Stimulated activated CD4-positive, alpha-beta T cell treated with anti-CD3 and anti-CD28 coated beads, TNF-alpha, amount 100 ng/mL, for 1 hour (primary cell): ENCODE measurements around the gene SLC38A10.

Experiments
- DNase-seq, 3 donors: peaks; one replicate each; pipeline ENCODE4 v3.0.0-alpha.2; 2020; ENCODE audit warnings: low read depth in 3 of 3, low spot score in 1 of 3

The SLC38A10 gene

GRCh38 chr17:81279278-81280275 is 15.5 kb downstream of the SLC38A10 start:
- no peak for DNase-seq

DNA sequence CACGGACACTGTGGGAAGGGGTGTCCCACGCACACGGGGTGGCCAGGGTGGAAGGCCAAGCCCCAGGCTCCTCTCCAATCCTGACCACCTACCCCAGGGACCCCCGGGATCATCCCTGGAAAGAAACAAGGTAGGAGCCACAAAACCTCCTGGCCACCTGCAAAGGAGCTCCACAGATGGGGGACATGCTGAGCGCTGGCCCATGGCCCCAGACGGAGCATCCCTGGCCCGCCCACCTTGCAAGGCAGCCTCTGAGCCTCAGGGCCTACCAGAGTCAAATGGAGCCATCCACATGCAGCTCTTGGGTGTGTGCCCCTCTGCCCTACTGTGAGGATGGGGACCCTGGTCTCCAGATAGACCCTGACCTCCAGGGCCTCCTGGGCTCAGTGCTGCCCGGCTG is 16.3 kb downstream of the SLC38A10 start:
- DNase-seq: no peak

DNA sequence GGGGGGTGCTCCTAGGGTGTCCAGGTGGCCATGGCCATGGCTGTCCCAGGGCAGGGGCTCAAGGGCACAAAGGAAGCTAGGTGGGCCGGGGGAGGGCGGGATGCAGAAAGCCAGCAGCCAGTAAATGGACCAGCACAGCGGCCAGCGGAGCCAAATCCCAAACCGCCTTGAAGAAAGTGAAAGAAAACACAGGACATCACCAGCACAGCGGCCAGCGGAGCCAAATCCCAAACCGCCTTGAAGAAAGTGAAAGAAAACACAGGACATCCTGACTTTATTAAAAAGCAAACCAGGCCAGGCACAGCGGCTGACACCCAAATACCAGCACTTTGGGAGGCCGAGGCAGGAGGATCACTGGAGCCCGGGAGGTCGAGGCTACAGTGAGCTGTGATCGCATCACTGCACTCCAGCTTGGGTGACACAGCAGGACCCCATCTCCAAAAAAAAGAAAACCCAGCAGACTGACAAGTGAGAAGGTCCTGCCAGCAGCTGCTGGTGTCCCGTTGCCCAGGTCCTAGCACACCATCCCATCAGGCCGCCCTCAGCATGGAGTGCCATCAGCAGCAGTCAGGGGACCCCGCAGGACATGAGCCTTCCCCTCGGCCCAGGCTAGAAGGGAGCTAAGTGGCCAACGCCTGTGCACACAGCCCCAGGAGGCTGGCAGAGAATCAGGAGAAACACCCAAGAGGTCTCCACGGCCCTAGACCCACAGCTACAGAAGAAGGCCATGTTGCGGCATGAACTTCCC is 17.0 kb downstream of the SLC38A10 start:
- no peak for DNase-seq

DNA sequence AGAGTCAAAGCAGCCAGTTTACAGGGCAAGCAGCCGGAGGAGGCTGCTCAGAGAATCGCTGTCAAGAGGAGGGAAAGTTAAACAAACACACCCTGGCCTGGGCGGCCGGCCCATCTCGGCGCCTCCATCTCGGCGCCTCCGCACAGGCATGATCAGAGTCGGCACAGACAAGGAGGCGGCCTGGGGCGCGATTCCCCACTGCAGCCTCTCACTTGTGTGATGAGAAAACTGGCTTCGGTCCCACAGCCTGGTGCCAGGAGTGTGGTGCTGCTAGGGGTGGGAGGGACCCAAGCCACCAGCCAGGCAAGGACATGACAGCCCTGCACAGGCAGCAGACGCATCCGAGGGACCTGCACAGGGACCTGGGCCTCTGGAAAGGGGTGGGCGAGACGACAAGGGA is 17.7 kb downstream of the SLC38A10 start:
- DNase-seq: no peak

GRCh38 chr17:81276781-81277180 is 18.3 kb downstream of the SLC38A10 start:
- no peak for DNase-seq

- no peak for DNase-seq
These were observed 20.6 kb downstream of the SLC38A10 start for GRCh38 chr17:81274471-81274855.

GRCh38 chr17:81273698-81274470 is 21.2 kb downstream of the SLC38A10 start:
- no peak for DNase-seq

- no peak for DNase-seq
These were observed 22.5 kb downstream of the SLC38A10 start for GRCh38 chr17:81272616-81273015.

- DNase-seq: no peak
These were observed 23.9 kb downstream of the SLC38A10 start for GRCh38 chr17:81271226-81271625.

DNA sequence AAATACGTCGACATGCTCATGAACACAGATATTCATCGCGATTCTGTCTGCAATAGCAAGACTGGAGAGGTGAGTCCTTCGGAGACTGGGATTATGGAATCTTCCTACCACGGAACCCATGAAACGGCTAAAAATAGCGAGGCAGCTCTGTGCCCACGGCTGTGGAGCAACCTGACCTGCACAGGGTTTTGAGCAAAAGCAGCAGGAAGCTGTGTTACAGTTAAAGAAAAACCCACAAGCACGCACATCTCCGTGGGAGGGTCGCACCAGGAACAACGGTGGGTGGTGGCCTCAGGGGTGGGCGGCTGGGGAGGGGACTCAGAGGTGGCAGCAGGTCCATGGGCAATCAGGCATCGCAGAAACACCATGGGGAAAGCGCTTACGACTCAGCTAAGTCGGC is 24.8 kb downstream of the SLC38A10 start:
- DNase-seq: no peak

GRCh38 chr17:81267390-81268067 is 27.6 kb downstream of the SLC38A10 start:
- no peak for DNase-seq

DNA sequence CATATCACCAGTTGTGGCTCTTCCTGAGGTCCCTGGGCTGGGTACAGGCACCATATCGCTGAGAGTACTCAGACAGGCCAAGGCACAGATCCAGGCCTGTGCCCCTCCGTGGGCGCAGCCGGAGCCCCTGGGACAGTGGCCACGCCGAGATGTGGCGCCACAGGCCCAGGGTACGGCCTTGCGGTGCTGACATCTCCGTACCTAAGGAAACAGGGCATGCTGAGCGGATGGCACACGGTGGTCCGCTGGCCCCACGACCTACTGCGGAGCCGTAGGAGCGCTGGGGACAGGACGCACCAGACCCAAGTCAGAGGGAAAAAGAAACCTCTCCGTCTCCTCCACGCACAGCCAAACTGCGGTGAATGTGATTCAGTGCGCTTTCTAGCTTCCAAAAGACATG is 29.5 kb downstream of the SLC38A10 start:
- no peak for DNase-seq

DNA sequence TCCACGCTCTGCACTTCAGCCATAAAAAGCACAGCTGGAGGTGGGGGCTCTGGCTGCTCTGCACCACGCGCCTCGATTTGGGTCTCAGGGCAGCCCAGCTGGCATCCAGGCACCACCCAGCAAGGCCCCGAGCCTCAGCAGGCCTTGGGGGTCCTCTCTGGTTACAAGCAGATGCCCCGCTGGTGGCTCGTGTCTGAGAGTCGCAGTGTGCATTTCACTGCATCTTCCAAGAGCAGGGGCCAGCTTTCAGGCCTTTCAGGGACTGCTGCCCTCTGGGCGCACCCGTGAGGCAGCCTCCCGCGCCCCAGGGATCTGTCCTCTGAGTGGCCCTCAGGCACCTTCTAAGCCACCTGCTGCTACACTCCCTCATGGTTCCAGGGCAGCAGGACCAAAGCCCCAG is 30.5 kb downstream of the SLC38A10 start:
- no peak for DNase-seq

- no peak for DNase-seq
These were observed 31.5 kb downstream of the SLC38A10 start for GRCh38 chr17:81263371-81264181.

GRCh38 chr17:81261582-81262336 is 33.3 kb downstream of the SLC38A10 start:
- DNase-seq: no peak

DNA sequence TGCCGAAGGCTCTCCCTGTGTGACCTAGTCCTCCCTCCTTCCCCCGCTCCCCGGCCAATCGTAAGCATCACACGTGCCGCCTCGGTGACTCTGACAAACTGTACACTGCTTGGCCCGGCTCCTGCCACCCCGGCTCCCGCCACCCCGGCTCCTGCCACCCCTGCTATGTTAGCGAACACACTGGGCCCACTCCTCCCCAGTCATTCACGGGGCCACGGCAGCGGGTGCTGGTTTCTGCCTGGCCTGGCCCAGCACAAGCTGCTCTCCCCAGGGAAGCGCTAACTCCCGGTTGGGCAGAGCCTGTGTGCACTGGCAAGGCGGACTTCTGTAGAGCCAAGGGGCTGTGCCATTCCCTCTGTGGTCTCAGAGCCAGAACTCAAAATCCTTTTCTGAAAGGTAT is 34.0 kb downstream of the SLC38A10 start:
- DNase-seq: no peak

DNA sequence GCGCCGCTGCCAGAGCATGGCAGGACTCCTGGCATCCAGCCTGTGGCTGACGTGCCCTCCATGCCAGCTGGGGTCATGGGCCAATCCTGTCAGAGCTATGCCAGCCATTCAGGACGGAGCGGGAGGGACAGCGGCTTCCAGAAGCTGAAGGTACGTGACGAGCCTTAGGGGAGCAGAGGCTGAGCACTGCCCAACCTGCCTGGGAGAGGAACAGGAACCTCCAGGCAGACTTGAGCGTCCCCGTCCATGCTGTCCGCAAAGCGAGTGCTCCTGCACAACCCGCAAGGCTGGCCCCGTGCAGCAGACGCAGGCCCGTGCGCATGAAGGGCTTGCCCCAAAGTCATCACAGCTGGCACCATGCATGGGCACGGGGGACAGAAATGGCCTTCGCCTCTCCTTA is 34.5 kb downstream of the SLC38A10 start:
- no peak for DNase-seq

- no peak for DNase-seq
These were observed 34.9 kb downstream of the SLC38A10 start for GRCh38 chr17:81260171-81260570.

- no peak for DNase-seq
These were observed 36.0 kb downstream of the SLC38A10 start for GRCh38 chr17:81259058-81259605.
